Activated naive CD8-positive, alpha-beta T cell treated with anti-CD3 and anti-CD28 coated beads, Interleukin-2, amount 10 ng/mL, durations not matched to agents 7 days and 5 days (primary cell): Measurements from ENCODE around the gene TBC1D32. TPM values are rescaled to one million over a fixed set of nuclear protein-coding genes. Genes with fewer than 3 reads are reported as not detected.
"Not testable (repeated sequence)": the region's sequence is repeated elsewhere in the genome, so short reads cannot be mapped to it uniquely, and the experiment has no call there.

Experiments
- ATAC-seq: fragments of 150-1000 bp; cut with Tn5 transposase; one replicate; pipeline ENCODE4 v1.10.0; 2021; ENCODE audit warnings: low read depth, moderate library complexity
- POLR2A ChIA-PET: fragments of 350-600 bp; sonication (Branson Sonifier 250); formaldehyde crosslinking; loops from one replicate; lab custom pipeline; 2021; ENCODE audit warnings: antibody characterized with exemption; lab: Charles Lee
- DNase-seq: peaks from one replicate; pipeline ENCODE4 v3.0.0; 2021
- H3K27ac Mint-ChIP-seq: one replicate; pipeline ENCODE4 v1.8.0; 2022; ENCODE audit warnings: mild to moderate bottlenecking, mixed read lengths
- H3K27me3 Mint-ChIP-seq: one replicate; pipeline ENCODE4 v1.8.0; 2022; ENCODE audit warnings: mild to moderate bottlenecking, moderate library complexity, mixed read lengths
- H3K36me3 Mint-ChIP-seq: one replicate; pipeline ENCODE4 v1.8.0; 2021; ENCODE audit warnings: mild to moderate bottlenecking, mixed read lengths
- H3K4me1 Mint-ChIP-seq: one replicate; pipeline ENCODE4 v1.8.0; 2021; ENCODE audit warnings: mixed read lengths
- H3K4me3 Mint-ChIP-seq: one replicate; pipeline ENCODE4 v1.8.0; 2022; ENCODE audit warnings: mild to moderate bottlenecking, moderate library complexity, mixed read lengths
- H3K9me3 Mint-ChIP-seq: one replicate; pipeline ENCODE4 v1.8.0; 2021; ENCODE audit warnings: mixed read lengths
- total RNA-seq, 2 experiments: library from RNA; stranded (reverse); gene quantifications; one replicate each; pipeline ENCODE4 v1.2.3, GENCODE V29; 2021

TBC1D32 gene
- total RNA-seq, 2 experiments from 2014 or later, result 12.1 to 13.1 TPM

GRCh38 chr6:121187200-121187832 is 147.0 kb downstream of the TBC1D32 start:
- H3K27ac Mint-ChIP-seq, result no peak overlapping the region
- no peak for ATAC-seq
- H3K9me3 Mint-ChIP-seq, result no peaks in the 10 kb centered on the region
- POLR2A ChIA-PET, result no interaction called here
- no peaks in the 10 kb centered on the region for H3K4me1 Mint-ChIP-seq
- no peak for DNase-seq
- no peak overlapping the region for H3K4me3 Mint-ChIP-seq
- H3K36me3 Mint-ChIP-seq, result no peaks in the 10 kb centered on the region
- H3K27me3 Mint-ChIP-seq, result no peaks in the 10 kb centered on the region

DNA sequence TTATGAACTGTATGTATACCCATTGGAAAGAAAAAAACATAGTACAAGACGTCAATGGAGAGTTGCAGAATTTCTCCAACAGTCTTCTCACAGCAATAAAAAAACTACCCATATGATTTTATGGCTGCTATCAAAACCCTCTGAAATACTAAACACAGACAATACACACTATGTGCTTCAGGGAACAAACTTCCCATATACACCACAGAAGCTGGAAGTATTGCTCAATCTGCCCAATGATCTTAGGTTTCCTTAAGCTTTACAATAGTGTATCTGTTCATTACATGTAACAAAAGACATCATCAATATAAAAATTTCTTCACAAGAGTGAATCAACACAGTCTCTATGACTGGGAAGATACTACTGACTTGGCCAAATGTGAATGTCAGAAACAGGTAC is 150.5 kb downstream of the TBC1D32 start:
- H3K9me3 Mint-ChIP-seq, result peaks cover 4% of the 10 kb centered on the region
- H3K4me1 Mint-ChIP-seq, result no peaks in the 10 kb centered on the region

GRCh38 chr6:121175827-121176226 is 158.5 kb downstream of the TBC1D32 start:
- POLR2A ChIA-PET, result no interaction called here
- H3K4me1 Mint-ChIP-seq, result no peaks in the 10 kb centered on the region
- H3K27ac Mint-ChIP-seq, result no peak overlapping the region
- peaks cover 18% of the 10 kb centered on the region for H3K36me3 Mint-ChIP-seq
- no peak overlapping the region for H3K4me3 Mint-ChIP-seq
- H3K9me3 Mint-ChIP-seq, result peaks cover 7% of the 10 kb centered on the region
- ATAC-seq (no peak), DNase-seq (no peak)
- no peaks in the 10 kb centered on the region for H3K27me3 Mint-ChIP-seq

More for the DNA sequence above, 150.5 kb downstream of the TBC1D32 start:
- POLR2A ChIA-PET, result no interaction called here
- H3K27ac Mint-ChIP-seq, result no peak overlapping the region
- ATAC-seq (no peak), DNase-seq (no peak)
- H3K36me3 Mint-ChIP-seq, result peaks cover 9% of the 10 kb centered on the region
- H3K4me3 Mint-ChIP-seq, result no peak overlapping the region
- H3K27me3 Mint-ChIP-seq, result no peaks in the 10 kb centered on the region

DNA sequence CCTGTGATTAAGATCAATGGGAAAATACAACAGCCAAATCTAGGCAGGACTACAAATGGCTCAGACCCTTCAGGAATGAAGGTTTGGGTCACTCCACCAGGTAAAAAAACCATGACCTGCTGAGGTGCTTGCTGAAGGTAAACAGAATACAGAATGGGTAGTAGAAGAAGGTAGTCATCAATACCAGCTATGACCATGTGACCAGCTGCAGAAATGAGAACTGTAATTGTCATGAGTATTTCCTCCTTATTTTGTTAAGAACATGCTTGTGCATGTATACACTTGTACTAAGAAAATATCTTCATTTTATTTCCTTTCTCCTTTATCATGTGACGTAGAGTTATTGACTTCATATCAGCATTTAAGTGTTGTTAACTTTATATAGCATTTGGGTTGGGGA is 161.8 kb downstream of the TBC1D32 start:
- DNase-seq, H3K9me3 Mint-ChIP-seq, H3K27ac Mint-ChIP-seq, H3K4me1 Mint-ChIP-seq, ATAC-seq, H3K36me3 Mint-ChIP-seq, H3K4me3 Mint-ChIP-seq, POLR2A ChIA-PET, H3K27me3 Mint-ChIP-seq: not testable (repeated sequence)

DNA sequence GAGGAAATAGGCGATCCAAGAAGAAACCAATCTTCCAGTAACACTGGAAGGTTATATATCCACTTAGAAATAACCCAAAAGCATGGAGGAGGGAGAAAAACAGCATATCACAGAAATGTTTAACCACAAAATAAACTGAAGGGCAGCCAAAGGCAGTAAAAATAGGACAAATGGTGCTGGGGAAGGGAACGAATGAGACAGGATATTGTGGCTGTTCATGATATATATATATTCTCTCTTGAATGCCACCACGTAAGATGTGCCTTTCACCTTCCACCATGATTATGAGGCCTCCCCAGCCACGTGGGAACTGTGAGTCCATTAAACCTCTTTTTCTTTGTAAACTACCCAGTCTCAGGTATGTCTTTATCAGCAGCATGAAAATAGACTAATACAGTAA is 162.4 kb downstream of the TBC1D32 start:
- no peak overlapping the region for H3K4me3 Mint-ChIP-seq
- ATAC-seq, result no peak
- peaks cover 2% of the 10 kb centered on the region for H3K9me3 Mint-ChIP-seq
- no peak overlapping the region for H3K27ac Mint-ChIP-seq
- H3K36me3 Mint-ChIP-seq, result peaks cover 4% of the 10 kb centered on the region
- H3K4me1 Mint-ChIP-seq, result no peaks in the 10 kb centered on the region
- POLR2A ChIA-PET, result no interaction called here
- no peaks in the 10 kb centered on the region for H3K27me3 Mint-ChIP-seq
- no peak for DNase-seq

GRCh38 chr6:121161886-121162285 is 172.4 kb downstream of the TBC1D32 start:
- no peak for ATAC-seq
- POLR2A ChIA-PET, result no interaction called here
- H3K27ac Mint-ChIP-seq, result no peak overlapping the region
- peaks cover 5% of the 10 kb centered on the region for H3K9me3 Mint-ChIP-seq
- no peak for DNase-seq
- H3K4me3 Mint-ChIP-seq, result no peak overlapping the region
- no peaks in the 10 kb centered on the region for H3K4me1 Mint-ChIP-seq
- no peaks in the 10 kb centered on the region for H3K27me3 Mint-ChIP-seq
- peaks cover 31% of the 10 kb centered on the region for H3K36me3 Mint-ChIP-seq

GRCh38 chr6:121160276-121160675 is 174.0 kb downstream of the TBC1D32 start:
- Mint-ChIP-seq H3K4me1 (no peaks in the 10 kb centered on the region), H3K27ac (no peak overlapping the region), H3K4me3 (no peak overlapping the region), H3K27me3 (no peaks in the 10 kb centered on the region), H3K36me3 (peaks cover 31% of the 10 kb centered on the region), H3K9me3 (peaks cover 5% of the 10 kb centered on the region)
- ATAC-seq (no peak), DNase-seq (no peak)
- POLR2A ChIA-PET, result no interaction called here

- Mint-ChIP-seq H3K27me3 (no peaks in the 10 kb centered on the region), H3K9me3 (peaks cover 5% of the 10 kb centered on the region)
- POLR2A ChIA-PET, result no interaction called here
These were observed 175.4 kb downstream of the TBC1D32 start for GRCh38 chr6:121158891-121159290.

DNA sequence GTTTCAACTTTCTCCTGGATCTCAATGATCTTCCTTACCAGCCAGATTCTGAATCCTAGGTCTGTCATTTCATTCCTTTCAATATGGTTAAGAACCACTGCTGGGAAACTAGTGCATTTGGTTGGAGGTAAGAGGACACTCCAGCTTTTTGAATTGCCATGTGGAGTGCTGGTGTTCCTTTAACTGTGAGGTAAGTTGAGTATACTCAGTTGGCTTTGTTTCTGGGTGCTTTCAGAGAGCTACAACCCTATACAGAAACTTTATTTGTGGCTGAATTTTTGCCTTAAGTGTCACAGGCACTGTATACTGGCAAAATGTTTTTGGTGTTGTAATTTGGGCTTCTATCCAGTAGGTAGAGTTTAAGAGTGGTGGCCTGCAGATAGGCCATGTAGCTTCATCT is 175.8 kb downstream of the TBC1D32 start:
- peaks cover 5% of the 10 kb centered on the region for H3K9me3 Mint-ChIP-seq
- H3K4me3 Mint-ChIP-seq, result no peak overlapping the region
- H3K27ac Mint-ChIP-seq, result no peak overlapping the region
- H3K36me3 Mint-ChIP-seq, result peaks cover 40% of the 10 kb centered on the region
- H3K27me3 Mint-ChIP-seq, result no peaks in the 10 kb centered on the region
- POLR2A ChIA-PET, result no interaction called here
- ATAC-seq (no peak), DNase-seq (no peak)
- H3K4me1 Mint-ChIP-seq, result no peaks in the 10 kb centered on the region

More at GRCh38 chr6:121158891-121159290, 175.4 kb downstream of the TBC1D32 start:
- DNase-seq (no peak), ATAC-seq (no peak)
- peaks cover 38% of the 10 kb centered on the region for H3K36me3 Mint-ChIP-seq
- H3K4me1 Mint-ChIP-seq, result no peaks in the 10 kb centered on the region
- no peak overlapping the region for H3K27ac Mint-ChIP-seq
- no peak overlapping the region for H3K4me3 Mint-ChIP-seq

GRCh38 chr6:121157906-121158305 is 176.4 kb downstream of the TBC1D32 start:
- POLR2A ChIA-PET, result no interaction called here
- ATAC-seq, result no peak
- Mint-ChIP-seq H3K4me3 (no peak overlapping the region), H3K4me1 (no peaks in the 10 kb centered on the region), H3K36me3 (peaks cover 45% of the 10 kb centered on the region), H3K27me3 (no peaks in the 10 kb centered on the region), H3K9me3 (peaks cover 6% of the 10 kb centered on the region), H3K27ac (no peak overlapping the region)
- no peak for DNase-seq

DNA sequence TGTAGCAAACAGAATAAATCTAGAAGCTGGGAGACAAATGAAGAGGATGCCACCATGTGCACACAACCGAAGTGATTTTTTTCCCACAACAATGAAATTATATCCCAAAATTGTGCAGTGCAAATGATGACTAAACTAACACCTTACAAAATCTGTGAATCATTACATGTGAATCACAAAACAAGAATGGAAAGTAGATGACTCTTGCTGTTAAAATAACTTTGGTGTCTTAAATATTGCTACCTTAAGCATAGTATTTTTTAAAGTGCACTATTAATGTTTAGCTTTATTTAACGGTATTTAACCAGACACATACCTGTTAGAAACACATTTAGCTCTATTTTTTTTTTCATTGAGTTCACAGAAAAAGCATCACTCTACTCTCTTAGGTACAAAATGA is 190.8 kb downstream of the TBC1D32 start:
- H3K9me3 Mint-ChIP-seq, result peaks cover 7% of the 10 kb centered on the region
- ATAC-seq, result no peak
- H3K36me3 Mint-ChIP-seq, result peaks cover 6% of the 10 kb centered on the region
- H3K27ac Mint-ChIP-seq, result no peak overlapping the region
- H3K4me3 Mint-ChIP-seq, result no peak overlapping the region
- no peak for DNase-seq
- no peaks in the 10 kb centered on the region for H3K4me1 Mint-ChIP-seq
- POLR2A ChIA-PET, result no interaction called here
- H3K27me3 Mint-ChIP-seq, result no peaks in the 10 kb centered on the region

DNA sequence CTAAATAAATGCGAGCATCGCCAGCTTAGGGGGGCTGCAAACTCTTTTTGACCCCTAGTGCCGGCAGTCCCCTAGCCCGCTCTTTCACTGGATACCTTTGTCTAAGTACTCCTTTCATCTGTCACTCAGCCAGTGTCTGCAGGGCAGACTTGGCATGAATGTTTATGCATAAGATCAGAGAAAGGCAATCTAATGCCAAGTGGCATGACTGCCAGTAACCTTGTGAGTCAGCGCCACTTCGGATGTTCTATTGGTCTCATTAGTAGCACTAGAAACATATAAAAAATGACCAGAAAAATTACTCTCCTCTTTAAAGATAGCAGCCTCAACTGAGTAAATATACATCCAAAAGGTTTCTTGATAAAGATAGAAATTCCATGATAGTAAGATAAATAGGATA is 192.2 kb downstream of the TBC1D32 start:
- Mint-ChIP-seq H3K27me3 (no peaks in the 10 kb centered on the region), H3K4me3 (no peak overlapping the region), H3K27ac (no peak overlapping the region), H3K9me3 (peaks cover 3% of the 10 kb centered on the region), H3K36me3 (peaks cover 6% of the 10 kb centered on the region), H3K4me1 (no peaks in the 10 kb centered on the region)
- POLR2A ChIA-PET, result no interaction called here
- DNase-seq (no peak), ATAC-seq (no peak)

GRCh38 chr6:121135425-121135824 is 198.9 kb downstream of the TBC1D32 start:
- POLR2A ChIA-PET, result no interaction called here
- no peaks in the 10 kb centered on the region for H3K4me1 Mint-ChIP-seq
- H3K9me3 Mint-ChIP-seq, result no peaks in the 10 kb centered on the region
- H3K36me3 Mint-ChIP-seq, result peaks cover 3% of the 10 kb centered on the region
- H3K27ac Mint-ChIP-seq, result no peak overlapping the region
- H3K27me3 Mint-ChIP-seq, result no peaks in the 10 kb centered on the region
- ATAC-seq, result no peak
- no peak for DNase-seq
- H3K4me3 Mint-ChIP-seq, result no peak overlapping the region

- Mint-ChIP-seq H3K9me3 (no peaks in the 10 kb centered on the region), H3K4me1 (no peaks in the 10 kb centered on the region), H3K27ac (no peak overlapping the region), H3K27me3 (no peaks in the 10 kb centered on the region), H3K36me3 (peaks cover 3% of the 10 kb centered on the region), H3K4me3 (no peak overlapping the region)
- POLR2A ChIA-PET, result no interaction called here
- ATAC-seq (no peak), DNase-seq (no peak)
These were observed 199.4 kb downstream of the TBC1D32 start for GRCh38 chr6:121134922-121135321.
